ENCODE results near the gene WDR38. TPM values are rescaled to one million over a fixed set of nuclear protein-coding genes. Genes with fewer than 3 reads are reported as not detected.

The WDR38 gene, protein sequence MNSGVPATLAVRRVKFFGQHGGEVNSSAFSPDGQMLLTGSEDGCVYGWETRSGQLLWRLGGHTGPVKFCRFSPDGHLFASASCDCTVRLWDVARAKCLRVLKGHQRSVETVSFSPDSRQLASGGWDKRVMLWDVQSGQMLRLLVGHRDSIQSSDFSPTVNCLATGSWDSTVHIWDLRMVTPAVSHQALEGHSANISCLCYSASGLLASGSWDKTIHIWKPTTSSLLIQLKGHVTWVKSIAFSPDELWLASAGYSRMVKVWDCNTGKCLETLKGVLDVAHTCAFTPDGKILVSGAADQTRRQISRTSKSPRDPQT
- not detected for total RNA-seq
- long read RNA-seq = 0 reads

DNA sequence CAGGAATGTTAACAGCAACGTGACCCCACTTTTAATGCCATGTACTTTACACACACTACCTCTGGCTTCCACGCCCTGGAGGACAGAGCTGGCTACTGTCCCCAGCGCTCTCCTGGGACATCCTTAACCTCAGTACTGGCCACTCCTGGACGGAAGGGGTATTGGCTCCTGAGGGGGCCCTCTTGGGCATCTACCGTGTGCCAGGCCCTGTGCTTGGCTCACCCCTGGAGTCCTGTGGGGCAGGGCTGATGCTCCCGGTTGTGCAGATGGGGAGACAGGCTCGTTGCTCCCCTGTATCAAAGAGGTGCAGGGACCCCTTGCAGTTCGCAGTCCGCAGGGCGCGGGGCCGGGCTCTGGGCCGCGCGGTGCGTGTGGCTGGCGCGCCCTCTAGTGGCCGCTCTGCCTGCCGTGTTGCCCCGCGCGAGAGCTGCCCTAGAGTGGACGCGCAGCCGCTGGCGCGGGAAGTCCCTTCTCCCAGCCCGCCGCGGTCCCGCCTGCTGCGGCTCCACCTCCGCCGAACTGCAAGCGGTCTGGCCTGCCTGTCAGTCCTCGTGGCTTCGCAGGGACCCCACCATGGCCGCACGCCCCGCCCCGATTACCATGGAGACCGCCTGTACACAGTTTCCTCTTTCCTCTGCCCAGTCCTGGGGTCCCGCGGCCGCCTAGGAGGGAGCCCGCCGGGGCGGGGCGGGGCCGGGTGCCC lies at the start of gene WDR38:
TSS of gene WDR38 (plus strand) at position 632 of the 703 bp plus-strand sequence. CDS start 72 bp downstream, outside the sequence.
- peak; percentile 91 for DNase-seq (ENCODE audit: low spot score)
- intact Hi-C loops (cut with DNase I) = loop anchor here (1.0 kb wide), 1 partner anchor 79 kb away; no protein-coding TSS in a partner anchor

DNA sequence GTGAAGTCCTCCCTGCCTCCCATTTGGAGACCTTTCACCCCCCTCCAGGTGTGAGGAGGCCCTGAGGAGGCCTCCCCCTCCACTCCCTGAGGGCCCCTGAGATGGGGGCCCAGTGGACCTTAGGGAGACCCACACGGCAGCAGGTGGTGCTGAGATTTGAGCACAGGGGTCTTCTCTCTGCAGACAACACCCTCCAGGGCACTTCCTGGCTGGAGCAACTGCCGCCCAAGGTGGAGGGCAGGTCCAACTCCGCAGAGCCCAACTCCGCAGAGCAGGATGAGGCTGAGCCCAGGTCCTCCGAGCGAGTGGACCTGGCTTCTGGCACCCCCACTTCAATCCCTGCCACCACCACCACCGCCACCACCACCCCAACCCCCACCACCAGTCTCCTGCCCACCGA lies 49.3 kb upstream of the WDR38 start:
- no peak for DNase-seq (ENCODE audit: low spot score)
- intact Hi-C loops (cut with DNase I) = no loop called here

DNA sequence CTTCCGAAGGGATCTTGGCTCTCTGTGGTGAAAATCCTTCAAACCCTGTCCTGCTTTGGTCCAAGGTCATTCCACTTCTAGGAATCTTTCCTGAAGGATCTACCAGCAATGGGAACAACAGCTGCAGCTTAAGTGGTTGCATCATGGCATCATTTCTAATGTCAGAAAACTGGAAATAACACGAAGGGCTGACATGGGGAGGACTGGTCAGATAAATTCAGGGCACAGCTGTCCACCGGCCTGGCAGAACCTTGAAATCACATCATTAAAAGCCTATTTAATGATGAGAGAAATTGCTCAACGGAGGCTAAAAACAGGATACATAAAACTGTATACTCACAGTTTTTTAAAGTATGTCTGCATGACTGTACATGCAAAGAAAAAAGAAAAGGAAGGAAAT lies 48.1 kb upstream of the WDR38 start:
- no peak for DNase-seq (ENCODE audit: low spot score)
- intact Hi-C loops (cut with DNase I) = no loop called here

- no peak for DNase-seq (ENCODE audit: low spot score)
- intact Hi-C loops (cut with DNase I) = no loop called here
Observed at GRCh38 chr9:124808246-124808956, 44.9 kb upstream of the WDR38 start.

DNA sequence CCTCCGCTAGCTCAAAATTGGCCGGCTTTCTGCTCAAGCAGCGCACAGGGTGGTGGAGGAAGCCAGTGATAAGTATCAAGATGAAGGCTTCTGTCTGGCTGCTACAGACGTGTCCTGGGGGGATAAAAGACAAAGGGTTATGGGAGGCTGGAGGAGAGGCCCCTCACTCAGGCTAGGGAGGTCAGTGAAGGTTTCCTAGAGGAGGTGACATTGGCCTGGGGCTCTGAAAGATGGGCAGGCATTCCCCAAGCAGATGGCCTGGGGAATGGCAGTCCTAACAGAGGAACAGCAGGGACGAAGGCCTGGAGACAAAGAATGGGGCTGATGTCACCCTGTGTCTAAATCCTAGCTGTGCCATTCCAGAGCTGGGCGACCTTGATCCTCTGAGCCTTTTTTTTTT lies 44.0 kb upstream of the WDR38 start:
- no peak for DNase-seq (ENCODE audit: low spot score)
- intact Hi-C loops (cut with DNase I) = no loop called here

DNA sequence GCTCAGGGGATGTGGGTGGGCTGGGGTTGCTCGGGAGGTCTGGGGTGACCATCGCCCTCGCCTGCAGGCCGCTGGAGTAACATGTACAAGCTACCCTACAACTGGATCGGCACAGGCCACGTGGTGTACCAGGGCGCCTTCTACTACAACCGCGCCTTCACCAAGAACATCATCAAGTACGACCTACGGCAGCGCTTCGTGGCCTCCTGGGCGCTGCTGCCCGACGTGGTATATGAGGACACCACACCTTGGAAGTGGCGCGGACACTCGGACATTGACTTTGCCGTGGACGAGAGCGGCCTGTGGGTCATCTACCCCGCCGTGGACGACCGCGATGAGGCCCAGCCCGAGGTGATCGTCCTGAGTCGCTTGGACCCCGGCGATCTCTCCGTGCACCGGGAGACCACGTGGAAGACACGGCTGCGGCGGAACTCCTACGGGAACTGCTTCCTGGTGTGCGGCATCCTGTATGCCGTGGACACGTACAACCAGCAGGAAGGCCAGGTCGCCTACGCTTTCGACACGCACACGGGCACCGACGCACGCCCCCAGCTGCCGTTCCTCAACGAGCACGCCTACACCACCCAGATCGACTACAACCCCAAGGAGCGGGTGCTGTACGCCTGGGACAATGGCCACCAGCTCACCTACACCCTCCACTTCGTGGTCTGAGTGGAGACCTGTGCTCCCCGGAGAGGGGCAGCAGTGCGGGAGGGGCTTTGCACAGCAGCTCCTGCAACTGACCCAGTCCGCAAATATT lies 43.3 kb upstream of the WDR38 start:
- no peak for DNase-seq (ENCODE audit: low spot score)
- intact Hi-C loops (cut with DNase I) = no loop called here

DNA sequence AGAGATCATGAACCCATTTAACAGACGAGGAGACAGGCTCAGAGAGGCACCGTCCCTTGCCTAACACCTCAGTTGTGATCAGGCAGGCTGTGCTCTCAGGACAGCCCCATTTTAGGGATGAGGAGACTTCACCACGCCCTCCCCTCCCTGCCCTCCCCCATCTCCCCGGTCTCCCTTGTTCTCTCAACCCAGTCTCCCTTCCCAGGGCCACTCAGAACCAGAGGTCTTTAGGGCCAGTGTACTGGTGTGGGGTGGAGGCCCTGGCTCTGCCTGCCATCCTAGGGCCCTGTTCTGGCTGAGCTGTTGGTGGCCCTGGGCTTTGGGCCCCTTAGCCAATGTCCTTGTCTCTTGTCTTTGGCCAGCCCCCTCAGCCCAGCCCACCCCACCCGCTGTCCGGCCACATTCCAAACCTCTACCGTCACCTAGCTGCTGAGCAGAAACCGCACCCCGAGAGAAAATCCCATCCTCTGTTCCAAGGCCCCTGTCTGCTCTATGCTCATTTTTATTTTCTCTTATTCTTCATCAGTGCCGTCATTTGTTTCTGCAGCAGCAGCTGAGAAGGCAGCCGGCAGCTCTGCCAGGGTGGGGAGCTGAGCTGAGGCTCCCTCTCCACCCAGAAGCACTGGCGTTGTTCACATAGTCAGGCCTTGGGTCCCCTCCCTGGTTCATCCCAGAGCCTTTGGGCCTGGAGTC lies 42.5 kb upstream of the WDR38 start:
- intact Hi-C loops (cut with DNase I) = no loop called here
- no peak for DNase-seq (ENCODE audit: low spot score)

GRCh38 chr9:124812441-124812876 lies 40.8 kb upstream of the WDR38 start:
- intact Hi-C loops (cut with DNase I) = no loop called here
- no peak for DNase-seq (ENCODE audit: low spot score)

GRCh38 chr9:124813041-124813440 lies 40.2 kb upstream of the WDR38 start:
- intact Hi-C loops (cut with DNase I) = no loop called here
- DNase-seq (ENCODE audit: low spot score) = no peak

GRCh38 chr9:124813501-124814163 lies 39.6 kb upstream of the WDR38 start:
- no peak for DNase-seq (ENCODE audit: low spot score)
- intact Hi-C loops (cut with DNase I) = no loop called here

GRCh38 chr9:124814164-124814535 lies 39.1 kb upstream of the WDR38 start:
- intact Hi-C loops (cut with DNase I) = no loop called here
- no peak for DNase-seq (ENCODE audit: low spot score)

DNA sequence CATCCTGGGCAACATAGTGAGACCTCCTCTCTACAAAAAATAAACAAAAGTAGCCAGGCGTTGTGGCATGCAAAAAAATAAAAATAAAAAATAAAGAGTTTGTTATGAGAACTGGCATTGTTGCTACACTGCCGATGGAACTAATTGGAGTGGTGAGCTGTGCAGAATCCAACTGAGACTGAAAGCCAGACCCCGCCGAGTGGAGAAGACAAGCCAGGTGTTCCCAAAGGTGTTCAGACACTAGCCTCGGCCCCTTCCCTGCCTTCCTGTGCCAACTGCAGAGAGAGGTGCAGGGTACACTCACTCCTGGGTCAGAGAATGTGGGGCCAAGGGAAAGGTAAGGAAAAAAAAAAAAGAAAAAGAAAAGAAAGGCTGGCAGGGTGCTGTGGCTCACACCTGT lies 37.7 kb upstream of the WDR38 start:
- DNase-seq (ENCODE audit: low spot score) = no peak

DNA sequence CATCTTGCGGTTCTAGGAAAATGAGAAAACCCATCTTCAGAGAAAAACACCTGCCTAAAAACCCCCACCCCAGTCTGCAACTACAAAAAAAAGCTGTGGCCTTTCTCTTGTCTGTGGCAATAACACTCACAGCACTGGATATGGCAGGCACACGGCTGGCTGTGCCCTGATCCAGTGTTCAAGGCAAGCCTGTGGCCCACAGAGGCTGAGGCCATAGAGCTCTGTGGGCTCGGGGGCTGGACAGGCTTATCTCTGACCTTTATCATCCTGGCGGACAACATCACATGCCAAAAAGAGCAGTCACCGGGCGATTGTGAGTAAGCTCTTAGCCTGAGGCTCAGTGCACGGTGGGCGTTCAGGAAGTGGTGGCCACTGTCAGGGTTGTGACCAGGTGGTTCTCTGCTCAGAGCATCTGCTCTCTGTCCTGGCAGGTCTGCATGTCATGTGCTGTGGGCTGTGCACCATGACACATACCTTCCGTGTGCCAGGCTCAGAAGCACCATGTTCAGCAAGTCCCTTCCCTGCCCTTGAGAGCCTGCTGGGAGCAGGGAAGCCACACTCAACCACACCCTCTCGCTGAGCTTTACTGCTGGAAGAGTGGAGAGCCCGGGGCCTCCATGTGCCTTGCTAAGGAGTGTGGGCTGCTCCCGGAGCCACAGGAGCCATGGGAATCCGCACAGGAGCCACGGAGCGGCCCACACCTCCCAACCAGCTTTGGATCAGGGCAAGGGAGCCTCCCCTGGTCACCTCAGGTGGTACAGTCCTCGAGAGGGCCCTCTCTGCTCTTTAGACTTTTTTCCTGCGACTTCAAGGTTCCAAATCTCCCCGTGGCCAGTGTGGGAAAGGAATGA lies 34.6 kb upstream of the WDR38 start:
- DNase-seq (ENCODE audit: low spot score) = no peak
- intact Hi-C loops (cut with DNase I) = no loop called here

More for the DNA sequence above, 37.7 kb upstream of the WDR38 start:
- intact Hi-C loops (cut with DNase I) = no loop called here

- intact Hi-C loops (cut with DNase I) = no loop called here
Observed at GRCh38 chr9:124820698-124821623, 32.3 kb upstream of the WDR38 start.

GRCh38 chr9:124828489-124829333 lies 24.5 kb upstream of the WDR38 start:
- intact Hi-C loops (cut with DNase I) = no loop called here
- no peak for DNase-seq (ENCODE audit: low spot score)

More at GRCh38 chr9:124820698-124821623, 32.3 kb upstream of the WDR38 start:
- no peak for DNase-seq (ENCODE audit: low spot score)

DNA sequence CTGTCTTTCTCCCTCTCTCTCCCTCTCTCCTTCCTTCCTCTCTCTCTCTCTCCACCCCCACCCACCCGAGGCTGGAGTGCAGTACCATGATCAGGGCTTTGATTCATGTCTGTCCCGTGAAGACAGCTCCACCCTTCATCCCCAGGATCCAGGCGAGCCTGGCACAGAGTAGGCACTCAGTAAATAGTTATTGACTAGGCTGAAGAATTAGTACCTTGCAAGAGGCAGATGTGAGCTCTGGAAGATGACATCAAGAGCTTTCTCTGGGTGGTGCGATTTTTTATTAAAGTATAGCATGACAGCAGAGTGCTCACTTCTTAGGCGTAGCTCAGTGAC lies 24.0 kb upstream of the WDR38 start:
- no peak for DNase-seq (ENCODE audit: low spot score)
- intact Hi-C loops (cut with DNase I) = no loop called here
